Neural cell (in vitro differentiated cells): ENCODE results near the gene PACS1.

Experiments
- EP300 ChIP-seq: fragments of 450-650 bp; conservative IDR thresholded peaks from 2 replicates; pipeline ENCODE4 v1.6.1; 2014; ENCODE audit warnings: antibody characterized with exemption, mild to moderate bottlenecking, moderate library complexity; ENCODE audit not compliant: poor library complexity, severe bottlenecking
- POLR2AphosphoS5 ChIP-seq: IDR thresholded peaks from 2 replicates; pipeline ENCODE4 v1.6.1; 2012
- TF ChIP-seq, protein P1 (sequence below): fragments of 450-650 bp; IDR thresholded peaks from 2 replicates; pipeline ENCODE4 v1.5.1; 2014; ENCODE audit warnings: antibody characterized with exemption, mild to moderate bottlenecking, moderate library complexity; ENCODE audit not compliant: poor library complexity, severe bottlenecking

DNA sequence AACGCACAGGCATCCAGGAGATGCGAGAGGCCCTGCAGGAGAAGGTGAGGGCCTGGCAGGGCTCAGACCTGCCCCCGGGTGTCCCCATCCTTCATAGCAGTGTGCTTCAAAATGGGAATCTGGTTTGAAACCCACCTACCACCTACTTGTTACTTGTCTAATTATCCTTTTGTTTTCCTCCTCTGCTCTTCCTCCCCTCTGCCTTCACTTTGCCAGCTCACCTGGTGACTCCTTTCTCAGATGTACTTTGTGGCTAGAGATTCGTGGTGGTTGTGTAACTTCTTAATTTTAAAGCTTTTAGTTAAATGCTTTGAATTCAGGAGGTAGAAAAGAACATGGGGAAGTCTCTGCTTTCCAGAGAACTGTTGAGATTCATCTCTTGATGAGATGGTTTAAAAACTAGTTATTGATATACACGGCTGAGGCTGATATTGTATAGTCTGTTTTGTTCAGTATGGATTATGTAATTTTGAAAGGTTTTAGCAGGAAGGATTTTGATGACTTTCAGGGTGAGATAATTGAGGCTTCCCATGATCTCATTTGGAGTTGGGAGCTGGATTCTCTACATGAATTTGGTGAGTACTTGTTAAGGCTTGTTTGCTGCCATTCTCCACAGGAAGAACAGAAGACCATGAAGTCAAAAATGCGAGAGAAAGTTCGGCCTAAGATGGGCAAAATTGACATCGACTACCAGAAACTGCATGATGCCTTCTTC, 9.9 kb upstream of the PACS1 start:
- TF ChIP-seq, protein P1, sequence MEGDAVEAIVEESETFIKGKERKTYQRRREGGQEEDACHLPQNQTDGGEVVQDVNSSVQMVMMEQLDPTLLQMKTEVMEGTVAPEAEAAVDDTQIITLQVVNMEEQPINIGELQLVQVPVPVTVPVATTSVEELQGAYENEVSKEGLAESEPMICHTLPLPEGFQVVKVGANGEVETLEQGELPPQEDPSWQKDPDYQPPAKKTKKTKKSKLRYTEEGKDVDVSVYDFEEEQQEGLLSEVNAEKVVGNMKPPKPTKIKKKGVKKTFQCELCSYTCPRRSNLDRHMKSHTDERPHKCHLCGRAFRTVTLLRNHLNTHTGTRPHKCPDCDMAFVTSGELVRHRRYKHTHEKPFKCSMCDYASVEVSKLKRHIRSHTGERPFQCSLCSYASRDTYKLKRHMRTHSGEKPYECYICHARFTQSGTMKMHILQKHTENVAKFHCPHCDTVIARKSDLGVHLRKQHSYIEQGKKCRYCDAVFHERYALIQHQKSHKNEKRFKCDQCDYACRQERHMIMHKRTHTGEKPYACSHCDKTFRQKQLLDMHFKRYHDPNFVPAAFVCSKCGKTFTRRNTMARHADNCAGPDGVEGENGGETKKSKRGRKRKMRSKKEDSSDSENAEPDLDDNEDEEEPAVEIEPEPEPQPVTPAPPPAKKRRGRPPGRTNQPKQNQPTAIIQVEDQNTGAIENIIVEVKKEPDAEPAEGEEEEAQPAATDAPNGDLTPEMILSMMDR, result no peak
- TF ChIP-seq EP300 (no peak), POLR2AphosphoS5 (no peak)
